ENCODE results near the gene MXI1.

The MXI1 gene

GRCh38 chr10:110217662-110218008 lies 10.2 kb downstream of the MXI1 start:
- Histone ChIP-seq H3K4me1 (ENCODE audit: control insufficient read depth, low read length) (peaks cover 54% of the 10 kb centered on the region), H3K4me2 (ENCODE audit: low read length) (no peak overlapping the region), H3K9me3 (ENCODE audit: control insufficient read depth, insufficient read depth, low read length) (no peaks in the 10 kb centered on the region), H3K27me3 (ENCODE audit: control insufficient read depth, low read length) (peaks cover 5% of the 10 kb centered on the region; the same call in 1 of the 2 replicates), H4K20me1 (ENCODE audit: control insufficient read depth, insufficient read depth, low read depth, low read length) (peaks cover 14% of the 10 kb centered on the region), H3K27ac (ENCODE audit: low read depth, low read length) (no peak overlapping the region), H3K79me2 (ENCODE audit: control insufficient read depth, low read length) (peaks cover 20% of the 10 kb centered on the region), H3F3A (ENCODE audit: control insufficient read depth, insufficient read depth) (peaks cover 1% of the 10 kb centered on the region), H3K9me2 (replicated peaks; ENCODE audit: control insufficient read depth, low read length) (no peaks in the 10 kb centered on the region), H3K36me3 (ENCODE audit: control insufficient read depth, low read length) (no peaks in the 10 kb centered on the region), H3K4me3 (ENCODE audit: low read length) (no peak overlapping the region)
- TF ChIP-seq EZH2phosphoT487 (IDR thresholded peaks at IDR 0.05; ENCODE audit: borderline replicate concordance, low read length) = no peak

DNA sequence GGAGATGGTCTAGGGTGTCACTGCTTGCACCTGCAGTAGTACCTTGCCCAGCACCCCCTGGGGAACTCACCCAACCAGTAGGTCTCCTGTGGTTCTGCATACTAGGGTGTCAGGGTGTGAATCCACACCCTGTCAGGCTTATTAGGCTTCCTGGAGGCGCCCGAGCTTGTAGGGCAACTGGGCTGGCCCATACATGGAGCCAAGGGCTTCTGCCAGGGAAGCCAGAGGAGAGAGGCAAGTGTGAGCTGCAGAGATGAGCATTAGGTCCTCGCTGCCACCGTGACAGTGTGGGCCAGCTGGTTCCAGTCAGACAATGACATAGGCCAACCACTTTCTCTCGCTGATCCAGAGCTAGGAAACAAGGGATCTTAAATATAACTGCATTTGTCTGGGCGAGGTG lies 11.2 kb downstream of the MXI1 start:
- Histone ChIP-seq H4K20me1 (ENCODE audit: control insufficient read depth, insufficient read depth, low read depth, low read length) (peaks cover 14% of the 10 kb centered on the region), H3F3A (ENCODE audit: control insufficient read depth, insufficient read depth) (no peaks in the 10 kb centered on the region), H3K9me3 (ENCODE audit: control insufficient read depth, insufficient read depth, low read length) (no peaks in the 10 kb centered on the region), H3K27ac (ENCODE audit: low read depth, low read length) (no peak overlapping the region), H3K4me3 (ENCODE audit: low read length) (no peak overlapping the region), H3K79me2 (ENCODE audit: control insufficient read depth, low read length) (peaks cover 15% of the 10 kb centered on the region), H3K36me3 (ENCODE audit: control insufficient read depth, low read length) (no peaks in the 10 kb centered on the region), H3K27me3 (ENCODE audit: control insufficient read depth, low read length) (peaks cover 5% of the 10 kb centered on the region; the same call in 1 of the 2 replicates), H3K4me1 (ENCODE audit: control insufficient read depth, low read length) (peaks cover 44% of the 10 kb centered on the region), H3K9me2 (replicated peaks; ENCODE audit: control insufficient read depth, low read length) (no peaks in the 10 kb centered on the region), H3K4me2 (ENCODE audit: low read length) (no peak overlapping the region)
- no peak for TF ChIP-seq EZH2phosphoT487 (IDR thresholded peaks at IDR 0.05; ENCODE audit: borderline replicate concordance, low read length)
- TF ChIP-seq, protein P1, sequence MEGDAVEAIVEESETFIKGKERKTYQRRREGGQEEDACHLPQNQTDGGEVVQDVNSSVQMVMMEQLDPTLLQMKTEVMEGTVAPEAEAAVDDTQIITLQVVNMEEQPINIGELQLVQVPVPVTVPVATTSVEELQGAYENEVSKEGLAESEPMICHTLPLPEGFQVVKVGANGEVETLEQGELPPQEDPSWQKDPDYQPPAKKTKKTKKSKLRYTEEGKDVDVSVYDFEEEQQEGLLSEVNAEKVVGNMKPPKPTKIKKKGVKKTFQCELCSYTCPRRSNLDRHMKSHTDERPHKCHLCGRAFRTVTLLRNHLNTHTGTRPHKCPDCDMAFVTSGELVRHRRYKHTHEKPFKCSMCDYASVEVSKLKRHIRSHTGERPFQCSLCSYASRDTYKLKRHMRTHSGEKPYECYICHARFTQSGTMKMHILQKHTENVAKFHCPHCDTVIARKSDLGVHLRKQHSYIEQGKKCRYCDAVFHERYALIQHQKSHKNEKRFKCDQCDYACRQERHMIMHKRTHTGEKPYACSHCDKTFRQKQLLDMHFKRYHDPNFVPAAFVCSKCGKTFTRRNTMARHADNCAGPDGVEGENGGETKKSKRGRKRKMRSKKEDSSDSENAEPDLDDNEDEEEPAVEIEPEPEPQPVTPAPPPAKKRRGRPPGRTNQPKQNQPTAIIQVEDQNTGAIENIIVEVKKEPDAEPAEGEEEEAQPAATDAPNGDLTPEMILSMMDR (IDR thresholded peaks at IDR 0.05; ENCODE audit: low read depth, low read length, poor library complexity, severe bottlenecking) = no peak

DNA sequence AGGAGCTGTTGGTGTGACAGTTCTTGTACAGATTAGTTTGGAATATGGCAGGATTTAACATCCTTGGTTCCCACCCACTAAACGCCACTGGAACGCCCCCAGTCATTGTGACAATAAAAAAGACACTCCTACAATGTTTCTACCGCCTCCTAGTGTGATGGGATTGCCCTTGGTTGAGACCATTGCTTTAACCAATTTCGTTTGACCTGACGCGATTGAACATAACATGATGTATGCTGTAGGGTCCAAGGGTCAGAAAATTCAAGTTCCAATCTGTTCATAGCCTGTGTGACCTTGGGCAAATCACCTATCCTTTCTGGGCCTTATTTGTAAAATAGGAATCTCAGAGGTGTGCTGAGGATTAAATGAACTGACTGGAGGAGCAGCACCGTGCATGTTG lies 12.5 kb downstream of the MXI1 start:
- TF ChIP-seq, protein P1 (IDR thresholded peaks at IDR 0.05; ENCODE audit: low read depth, low read length, poor library complexity, severe bottlenecking) = no peak
- no peak for TF ChIP-seq EZH2phosphoT487 (IDR thresholded peaks at IDR 0.05; ENCODE audit: borderline replicate concordance, low read length)
- Histone ChIP-seq H3K79me2 (ENCODE audit: control insufficient read depth, low read length) (peaks cover 15% of the 10 kb centered on the region), H4K20me1 (ENCODE audit: control insufficient read depth, insufficient read depth, low read depth, low read length) (peaks cover 14% of the 10 kb centered on the region), H3K27me3 (ENCODE audit: control insufficient read depth, low read length) (peaks cover 5% of the 10 kb centered on the region; the same call in 1 of the 2 replicates), H3F3A (ENCODE audit: control insufficient read depth, insufficient read depth) (no peaks in the 10 kb centered on the region), H3K4me2 (ENCODE audit: low read length) (no peak overlapping the region), H3K4me3 (ENCODE audit: low read length) (no peak overlapping the region), H3K27ac (ENCODE audit: low read depth, low read length) (no peak overlapping the region), H3K36me3 (ENCODE audit: control insufficient read depth, low read length) (no peaks in the 10 kb centered on the region), H3K4me1 (ENCODE audit: control insufficient read depth, low read length) (peaks cover 31% of the 10 kb centered on the region), H3K9me3 (ENCODE audit: control insufficient read depth, insufficient read depth, low read length) (no peaks in the 10 kb centered on the region), H3K9me2 (replicated peaks; ENCODE audit: control insufficient read depth, low read length) (no peaks in the 10 kb centered on the region)

GRCh38 chr10:110220398-110220797 lies 13.0 kb downstream of the MXI1 start:
- Histone ChIP-seq H3K27ac (ENCODE audit: low read depth, low read length) (no peak overlapping the region), H3F3A (ENCODE audit: control insufficient read depth, insufficient read depth) (no peaks in the 10 kb centered on the region), H3K79me2 (ENCODE audit: control insufficient read depth, low read length) (peaks cover 12% of the 10 kb centered on the region), H3K36me3 (ENCODE audit: control insufficient read depth, low read length) (no peaks in the 10 kb centered on the region), H3K9me3 (ENCODE audit: control insufficient read depth, insufficient read depth, low read length) (no peaks in the 10 kb centered on the region), H3K9me2 (replicated peaks; ENCODE audit: control insufficient read depth, low read length) (no peaks in the 10 kb centered on the region), H4K20me1 (ENCODE audit: control insufficient read depth, insufficient read depth, low read depth, low read length) (peaks cover 14% of the 10 kb centered on the region), H3K27me3 (ENCODE audit: control insufficient read depth, low read length) (peaks cover 5% of the 10 kb centered on the region; the same call in 1 of the 2 replicates), H3K4me1 (ENCODE audit: control insufficient read depth, low read length) (peaks cover 31% of the 10 kb centered on the region), H3K4me3 (ENCODE audit: low read length) (no peak overlapping the region), H3K4me2 (ENCODE audit: low read length) (no peak overlapping the region)
- no peak for TF ChIP-seq EZH2phosphoT487 (IDR thresholded peaks at IDR 0.05; ENCODE audit: borderline replicate concordance, low read length)
- TF ChIP-seq, protein P1 (IDR thresholded peaks at IDR 0.05; ENCODE audit: low read depth, low read length, poor library complexity, severe bottlenecking) = no peak
